Non-pigmented ciliary epithelial cell (primary cell): Measurements from ENCODE around the gene CEP70.
"Not testable (repeated sequence)": the region's sequence is repeated elsewhere in the genome, so short reads cannot be mapped to it uniquely, and the experiment has no call there.

Experiments used
- DNase-seq: peaks from one replicate; pipeline ENCODE4 v3.0.0-alpha.2; 2010; ENCODE audit warnings: low read depth

CEP70 gene

DNA sequence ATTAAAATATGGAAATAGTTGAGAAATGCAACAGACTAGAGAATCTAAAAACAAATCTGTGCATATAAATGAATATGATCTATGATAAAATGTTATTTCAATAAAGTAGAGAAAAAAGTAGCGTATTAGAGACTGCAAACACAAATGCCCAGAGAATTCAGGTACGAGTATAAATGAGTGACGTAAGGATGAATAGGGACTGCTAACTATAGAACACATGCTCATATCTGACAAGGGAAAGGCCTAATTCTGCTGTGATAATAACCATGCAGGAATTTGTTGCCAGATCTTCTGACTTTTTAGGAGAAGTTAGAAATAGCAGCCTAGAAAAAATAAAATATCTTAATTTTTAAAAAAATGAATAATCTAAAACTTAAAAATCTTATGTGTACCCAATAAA, 86.5 kb downstream of the CEP70 start:
- DNase-seq, result no peak

DNA sequence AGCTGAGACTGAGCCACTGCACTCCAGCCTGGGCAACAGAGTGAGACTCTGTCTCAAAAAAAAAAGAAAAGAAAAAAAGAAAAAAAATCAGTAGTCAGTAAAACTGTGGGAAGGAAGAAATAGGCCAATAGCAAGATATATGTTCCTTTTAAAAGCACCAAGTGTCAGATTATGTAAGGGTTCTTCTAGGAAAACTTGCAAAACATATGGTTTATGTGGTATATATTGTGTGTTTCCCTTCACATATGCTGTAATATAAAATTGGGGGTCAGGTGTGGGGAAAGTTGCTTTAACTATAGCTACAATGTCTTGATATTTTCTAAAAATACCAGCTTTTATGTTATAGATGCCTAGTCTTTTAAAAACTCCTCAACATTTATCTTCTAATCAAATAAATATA, 95.1 kb downstream of the CEP70 start:
- DNase-seq, result no peak

DNA sequence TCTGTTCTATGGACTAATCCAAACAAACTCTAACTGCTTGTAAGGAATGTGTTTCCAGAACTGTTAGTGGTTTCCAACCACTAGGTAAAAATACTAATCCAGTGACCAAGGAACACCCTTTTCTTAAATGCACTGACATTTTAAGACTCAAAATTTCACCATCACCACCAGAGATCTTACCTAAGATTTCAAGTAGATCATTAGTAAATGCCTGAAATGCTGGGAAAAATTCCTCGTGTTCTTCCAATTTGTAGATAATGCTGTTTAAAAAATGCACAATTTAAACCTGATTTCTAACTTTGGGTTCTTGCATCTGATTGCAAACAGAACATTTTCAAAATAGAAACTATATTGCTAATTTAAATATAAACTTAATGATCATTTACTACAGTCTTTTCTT, 96.2 kb downstream of the CEP70 start:
- no peak for DNase-seq

DNA sequence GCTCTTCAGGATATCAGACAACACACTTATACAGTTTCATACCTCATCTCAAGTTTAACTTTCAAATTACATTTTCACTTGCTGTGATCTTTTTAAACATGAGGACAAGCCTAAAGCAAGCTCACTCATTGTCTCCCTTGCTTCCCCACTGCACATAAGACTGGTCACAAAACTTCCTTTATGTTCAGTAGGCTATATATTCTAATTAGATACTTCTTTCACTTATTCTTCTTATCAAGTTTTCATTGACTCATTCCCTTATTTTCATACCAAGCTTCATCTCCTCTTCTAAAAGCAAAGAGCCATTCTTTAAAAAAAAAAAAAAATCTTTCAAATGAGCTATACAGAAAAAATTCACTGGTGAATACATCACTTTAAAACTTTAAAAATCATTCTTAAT, 97.0 kb downstream of the CEP70 start:
- DNase-seq, result no peak

DNA sequence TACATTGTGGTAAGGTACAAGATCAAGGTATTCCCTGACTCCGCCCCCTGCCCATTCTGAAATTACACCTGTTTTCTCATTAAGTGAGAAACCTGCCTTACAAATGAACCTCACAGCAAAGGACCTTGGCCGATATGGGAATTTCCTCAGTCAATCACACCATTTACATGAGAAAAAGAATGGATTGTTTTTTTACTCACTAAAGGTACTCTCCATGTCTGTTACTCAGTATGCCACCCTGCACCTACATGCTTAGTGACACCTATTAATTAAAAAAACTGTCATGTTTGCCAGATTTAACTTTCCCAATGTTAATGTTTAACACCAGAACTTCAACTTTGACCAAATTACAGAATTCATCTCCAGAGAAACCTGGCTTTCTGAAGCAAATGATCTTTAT, 97.6 kb downstream of the CEP70 start:
- no peak for DNase-seq

DNA sequence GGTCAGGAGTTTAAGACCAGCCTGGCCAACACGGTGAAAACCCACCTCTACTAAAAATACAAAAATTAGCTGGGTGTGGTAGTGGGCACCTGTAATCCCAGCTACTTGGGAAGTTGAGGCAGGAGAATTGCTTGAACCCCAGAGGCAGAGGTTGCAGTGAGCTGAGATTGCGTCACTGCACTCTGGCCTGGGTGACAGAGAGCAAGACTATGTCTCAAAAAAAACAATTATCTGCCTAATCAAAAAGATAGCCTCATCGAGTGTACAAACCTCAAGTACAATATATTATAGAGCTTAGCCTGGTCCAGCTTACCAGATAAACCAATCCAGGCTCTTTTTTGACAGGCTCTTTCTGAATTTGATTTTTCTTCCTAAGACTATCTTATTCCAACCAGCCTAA, 98.4 kb downstream of the CEP70 start:
- not testable (repeated sequence) for DNase-seq

DNA sequence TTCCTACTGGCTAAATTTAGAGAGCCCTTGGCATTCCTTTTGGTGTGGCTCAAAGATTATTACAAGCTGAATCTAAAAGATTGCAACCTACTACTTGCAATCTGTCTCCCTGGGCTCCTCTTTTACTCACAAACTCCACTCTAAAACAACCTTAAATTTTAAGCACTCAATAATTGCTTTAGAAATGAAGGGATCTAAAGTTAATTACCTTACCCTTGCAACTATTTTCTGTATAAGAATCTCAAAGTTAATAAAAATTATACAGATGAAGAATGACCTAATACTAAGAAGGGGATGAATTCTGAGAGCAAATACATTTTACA, 99.5 kb downstream of the CEP70 start:
- DNase-seq, result no peak

DNA sequence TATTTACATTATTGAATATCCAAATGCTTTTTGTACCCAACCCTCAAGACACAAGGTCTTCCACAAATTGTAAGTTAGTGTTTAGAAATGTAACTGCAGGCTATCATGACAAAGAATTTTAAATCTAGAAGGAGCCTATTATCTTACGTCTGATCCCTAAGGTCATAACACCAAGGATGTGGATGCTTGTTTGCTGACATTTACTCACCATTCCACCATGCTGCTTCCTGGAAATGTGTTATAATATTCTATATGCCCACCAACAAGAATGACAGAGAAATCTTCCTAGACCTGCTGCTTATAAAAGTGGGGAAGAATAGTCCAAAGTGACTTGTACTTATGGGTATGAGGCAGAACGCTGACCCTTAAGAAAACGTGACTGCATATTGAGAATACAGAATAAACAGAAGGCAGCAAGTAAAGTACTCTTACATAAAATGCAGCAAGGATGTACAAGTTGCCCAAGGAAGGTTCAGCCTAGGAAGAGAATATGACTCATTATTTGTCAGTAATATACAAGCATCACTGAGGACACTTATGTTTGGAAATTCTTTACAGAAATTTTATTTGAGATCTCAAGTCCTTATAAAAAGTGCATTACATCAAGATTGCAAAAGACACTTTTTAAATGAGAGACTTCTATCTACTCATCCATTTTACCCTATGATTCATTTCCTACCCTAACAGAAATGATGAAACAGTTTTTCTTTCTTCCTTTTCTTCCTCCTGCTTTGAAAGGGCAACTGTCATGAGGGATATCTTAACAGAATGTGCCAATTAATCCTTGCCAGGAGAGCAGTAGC, 100.1 kb downstream of the CEP70 start:
- DNase-seq, result no peak

DNA sequence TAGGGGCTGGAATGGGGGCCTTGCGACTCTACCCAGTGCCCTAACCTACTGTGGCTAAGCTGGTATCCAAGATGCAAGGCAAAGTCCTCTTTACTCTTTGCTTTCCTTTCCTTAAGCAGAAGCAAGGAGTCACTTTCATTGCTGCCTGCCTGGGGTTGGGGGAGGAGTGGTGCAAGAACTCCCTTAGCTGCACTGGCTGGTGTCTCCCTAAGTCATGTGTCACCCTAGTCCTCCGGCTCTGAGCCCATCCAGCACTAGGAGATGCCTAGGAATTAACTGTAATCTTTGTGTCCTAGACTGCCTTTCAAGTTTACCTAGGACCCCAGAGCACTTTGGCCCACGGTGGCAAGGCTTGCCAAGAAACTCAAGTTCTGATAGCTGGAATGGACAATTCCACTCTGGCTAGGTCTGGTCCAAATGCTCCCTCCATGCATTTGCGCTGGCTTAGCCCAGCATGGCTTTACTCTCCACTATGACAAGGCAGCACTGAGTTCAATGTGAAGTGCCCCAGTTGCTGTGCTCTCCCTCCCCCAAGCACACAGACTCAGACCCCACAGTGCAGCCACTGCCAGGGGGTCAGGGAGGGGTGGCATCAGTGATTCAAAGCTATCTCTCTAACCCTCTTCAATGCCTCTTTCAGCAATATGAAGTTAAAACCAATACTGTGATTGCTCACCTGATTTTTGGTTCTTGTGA, 100.9 kb downstream of the CEP70 start:
- no peak for DNase-seq

DNA sequence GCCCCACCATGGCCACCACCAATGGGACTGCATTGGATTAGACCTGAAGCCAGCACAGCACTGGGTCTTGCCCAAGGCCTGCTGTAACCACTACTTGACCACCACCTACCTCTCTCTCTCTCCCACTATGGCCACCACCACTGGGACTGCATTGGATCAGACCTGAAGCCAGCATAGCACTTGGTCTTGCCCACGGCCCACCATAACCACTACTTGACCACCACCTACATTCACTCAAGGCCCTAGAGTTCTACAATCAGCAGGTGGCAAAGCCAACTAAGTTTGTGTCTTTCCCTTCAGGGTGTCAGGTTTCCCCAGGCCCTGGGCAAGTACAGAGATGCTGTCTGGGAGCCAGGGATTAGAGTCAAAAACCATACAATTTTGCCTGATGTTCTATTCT, 102.1 kb downstream of the CEP70 start:
- no peak for DNase-seq

DNA sequence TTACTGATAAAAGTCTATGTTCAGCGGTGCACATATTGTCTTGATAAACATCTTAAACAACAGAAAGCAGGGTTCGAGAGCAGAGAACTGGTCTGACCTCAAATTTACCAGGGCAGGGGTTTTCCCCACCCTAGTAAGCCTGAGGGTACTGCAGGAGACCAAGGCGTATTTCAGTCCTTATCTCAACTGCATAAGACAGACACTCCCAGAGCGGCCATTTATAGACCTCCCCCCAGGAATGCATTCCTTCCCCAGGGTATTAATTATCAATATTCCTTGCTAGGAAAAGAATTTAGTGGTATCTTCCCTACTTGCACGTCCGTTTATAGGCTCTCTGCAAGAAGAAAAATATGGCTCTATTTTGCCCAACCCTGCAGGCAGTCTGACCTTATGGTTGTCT, 107.5 kb downstream of the CEP70 start:
- not testable (repeated sequence) for DNase-seq

DNA sequence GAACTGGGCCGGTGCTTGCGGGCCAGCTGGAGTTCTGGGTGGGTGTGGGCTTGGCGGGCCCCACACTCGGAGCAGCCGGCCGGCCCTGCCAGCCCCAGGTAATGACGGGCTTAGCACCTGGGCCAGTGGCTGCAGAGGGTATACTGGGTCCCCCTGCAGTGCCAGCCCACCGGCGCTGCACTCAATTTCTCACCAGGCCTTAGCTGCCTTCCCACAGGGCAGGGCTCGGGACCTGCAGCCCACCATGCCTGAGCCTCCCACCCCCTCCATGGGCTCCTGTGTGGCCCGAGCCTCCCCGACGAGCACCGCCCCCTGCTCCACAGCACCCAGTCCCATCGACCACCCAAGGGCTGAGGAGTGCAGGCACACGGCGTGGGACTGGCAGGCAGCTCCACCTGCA, 109.4 kb downstream of the CEP70 start:
- DNase-seq, result not testable (repeated sequence)

DNA sequence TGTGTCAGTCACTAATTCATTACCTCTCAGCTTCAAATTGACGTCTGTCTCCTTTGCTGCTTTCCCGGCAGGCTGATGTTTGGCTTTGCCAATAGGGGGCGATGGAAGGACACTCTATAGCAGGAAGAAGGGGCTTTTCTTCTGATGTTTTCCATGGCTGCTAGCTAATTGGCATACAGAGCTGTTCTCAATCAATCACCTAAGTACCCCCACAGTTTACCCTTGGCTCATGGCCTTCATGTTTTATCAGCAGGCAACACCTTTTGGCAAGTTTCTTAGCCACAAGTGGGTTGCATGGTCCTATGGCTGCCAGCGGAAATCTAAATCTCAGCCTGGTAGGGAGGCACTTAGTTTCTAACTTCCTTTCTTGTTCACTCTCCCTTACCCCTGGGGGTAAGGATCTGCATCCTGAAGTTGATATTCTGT, 114.6 kb downstream of the CEP70 start:
- no peak for DNase-seq

DNA sequence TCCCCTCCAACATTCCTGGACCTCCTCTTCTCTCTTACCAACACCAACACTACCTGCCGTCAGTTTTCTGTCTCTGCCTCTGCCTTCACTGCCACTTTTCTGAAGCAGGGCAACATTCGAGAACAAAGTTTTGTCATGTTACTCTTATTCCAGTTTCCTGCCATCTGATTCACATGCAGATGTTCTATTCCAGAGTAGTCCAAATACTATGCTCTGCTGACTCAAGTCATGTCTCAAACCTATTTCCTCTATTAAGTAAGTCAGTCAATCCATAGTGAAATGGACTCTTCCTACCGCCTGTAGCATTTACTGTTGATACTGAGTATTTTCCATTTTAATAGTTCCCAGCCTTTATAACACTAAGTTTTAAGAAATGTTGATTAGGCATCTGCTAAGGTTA, 116.3 kb downstream of the CEP70 start:
- DNase-seq, result no peak

DNA sequence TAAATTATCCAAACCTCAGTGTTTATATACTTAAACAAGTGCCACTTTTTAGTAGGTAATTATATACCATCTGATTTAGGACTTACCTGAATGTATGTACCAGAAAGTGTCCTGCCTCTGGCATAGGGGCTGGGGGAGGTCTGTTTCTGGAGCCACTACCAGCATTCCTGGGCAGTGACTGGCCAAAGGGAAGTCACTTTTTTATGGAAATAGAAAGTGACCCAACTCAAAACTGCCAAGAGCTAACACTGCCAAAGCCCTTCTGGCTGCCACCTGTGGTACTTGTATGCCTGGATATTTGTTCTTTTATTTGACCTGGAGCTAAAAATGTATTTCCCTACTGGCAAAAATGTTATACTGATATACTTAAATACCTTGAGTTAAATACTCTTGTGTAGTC, 116.9 kb downstream of the CEP70 start:
- DNase-seq, result no peak

DNA sequence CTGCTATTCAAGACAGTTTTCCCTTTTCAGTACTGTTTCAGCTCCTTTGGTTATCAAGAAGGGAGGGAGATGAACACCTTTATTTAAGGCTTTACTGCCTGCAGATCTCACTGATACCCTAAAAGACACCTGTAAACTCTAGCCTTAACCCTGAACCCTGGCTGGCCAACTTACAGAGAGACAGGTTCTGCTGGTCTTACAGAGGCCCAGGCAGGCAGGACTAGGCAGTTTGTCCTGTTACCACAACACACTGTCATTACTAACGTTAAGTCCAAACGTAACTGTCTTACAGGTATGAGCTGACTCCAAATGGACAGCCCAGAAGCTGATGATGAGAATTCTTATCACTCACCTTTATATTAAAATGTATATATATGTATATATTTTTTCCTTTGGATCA, 117.5 kb downstream of the CEP70 start:
- no peak for DNase-seq

DNA sequence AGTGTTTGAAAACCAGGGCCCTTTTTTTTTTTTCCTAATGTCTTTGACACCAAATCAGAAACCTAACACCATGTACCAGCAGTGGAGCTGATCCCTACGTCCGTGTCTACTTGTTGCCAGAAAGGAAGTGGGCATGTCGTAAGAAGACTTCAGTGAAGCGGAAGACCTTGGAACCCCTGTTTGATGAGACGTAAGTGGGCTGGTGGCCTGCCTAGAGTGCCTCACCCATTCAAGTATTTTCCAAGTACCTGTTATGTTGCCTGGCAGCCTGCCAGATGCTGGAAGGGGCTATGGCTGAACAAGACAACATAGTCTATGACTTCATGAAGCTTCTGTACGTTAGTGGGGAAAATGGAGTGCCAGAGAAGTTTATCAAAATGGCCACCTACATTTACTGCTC, 119.9 kb downstream of the CEP70 start:
- no peak for DNase-seq

DNA sequence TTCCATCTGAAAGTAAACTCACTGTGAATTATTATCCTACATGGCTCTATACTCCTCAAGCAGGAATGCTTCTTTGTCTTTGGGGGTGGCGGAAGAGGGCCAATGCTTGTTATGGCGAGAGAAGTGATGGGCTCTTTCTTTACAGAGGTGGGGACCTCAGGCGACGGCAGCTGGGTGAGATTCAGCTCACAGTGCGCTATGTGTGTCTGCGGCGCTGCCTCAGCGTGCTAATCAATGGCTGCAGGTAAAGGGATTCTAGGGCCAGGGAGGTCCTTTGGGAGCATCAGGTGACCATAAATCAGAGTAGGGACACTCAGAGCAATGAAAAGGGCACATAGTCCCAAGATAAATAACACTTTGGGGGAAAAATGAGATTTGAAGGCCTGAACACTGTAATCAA, 120.7 kb downstream of the CEP70 start:
- DNase-seq, result no peak

DNA sequence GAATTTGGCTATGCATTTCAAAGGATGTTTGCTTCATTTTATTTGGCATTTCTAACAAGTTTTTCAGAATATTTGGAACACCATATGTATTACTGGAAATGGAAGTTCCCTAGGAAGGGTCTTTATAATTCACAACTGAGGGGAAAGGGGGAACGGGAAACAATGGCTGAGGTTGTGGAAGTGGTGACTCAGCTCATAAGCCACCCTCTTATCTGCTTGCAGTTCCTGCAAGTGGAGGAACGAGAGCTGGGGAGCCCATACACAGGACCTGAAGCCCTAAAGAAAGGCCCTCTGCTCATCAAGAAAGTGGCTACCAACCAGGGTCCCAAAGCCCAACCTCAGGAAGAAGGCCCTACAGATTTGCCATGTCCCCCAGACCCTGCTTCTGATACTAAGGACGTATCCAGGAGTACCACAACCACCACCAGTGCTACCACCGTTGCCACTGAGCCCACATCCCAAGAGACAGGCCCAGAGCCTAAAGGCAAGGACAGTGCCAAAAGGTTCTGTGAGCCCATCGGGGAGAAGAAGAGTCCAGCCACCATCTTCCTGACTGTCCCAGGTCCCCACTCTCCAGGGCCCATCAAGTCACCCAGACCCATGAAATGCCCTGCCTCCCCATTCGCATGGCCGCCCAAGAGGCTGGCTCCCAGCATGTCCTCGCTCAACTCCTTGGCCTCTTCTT, 121.8 kb downstream of the CEP70 start:
- no peak for DNase-seq

DNA sequence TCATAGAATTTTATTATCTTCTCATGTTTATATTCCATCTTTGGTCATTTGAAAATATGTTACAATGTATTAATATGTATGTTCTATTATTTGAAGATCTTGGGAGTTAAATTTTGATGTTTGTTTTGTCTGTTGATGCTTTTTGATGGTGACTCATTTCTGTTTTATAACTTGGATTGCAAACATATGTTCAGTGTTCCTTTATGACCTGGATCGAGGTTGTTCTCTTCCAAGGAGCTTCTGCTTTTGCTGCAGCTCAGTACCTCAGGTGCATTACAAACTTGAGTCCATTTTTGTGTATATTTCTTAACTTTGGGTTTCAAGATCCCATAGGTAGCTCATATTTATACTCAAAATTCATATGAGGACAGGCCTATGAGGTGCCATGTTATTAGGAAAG, 122.6 kb downstream of the CEP70 start:
- no peak for DNase-seq

DNA sequence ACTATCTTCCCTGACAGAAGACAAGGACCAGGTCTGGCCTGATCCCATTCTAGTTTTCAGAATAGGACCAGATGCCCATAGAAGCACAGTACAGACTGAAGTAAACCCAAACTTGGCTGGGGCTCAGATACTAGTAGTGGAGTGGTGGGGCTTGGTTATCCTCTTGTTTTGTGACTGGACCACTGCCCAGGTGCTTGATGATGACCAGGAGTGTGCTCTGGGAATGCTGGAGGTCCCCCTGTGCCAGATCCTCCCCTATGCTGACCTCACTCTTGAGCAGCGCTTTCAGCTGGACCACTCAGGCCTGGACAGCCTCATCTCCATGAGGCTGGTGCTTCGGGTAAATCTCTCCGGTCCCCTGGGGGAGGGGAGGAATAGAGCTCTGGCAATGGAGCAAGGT, 123.4 kb downstream of the CEP70 start:
- no peak for DNase-seq

DNA sequence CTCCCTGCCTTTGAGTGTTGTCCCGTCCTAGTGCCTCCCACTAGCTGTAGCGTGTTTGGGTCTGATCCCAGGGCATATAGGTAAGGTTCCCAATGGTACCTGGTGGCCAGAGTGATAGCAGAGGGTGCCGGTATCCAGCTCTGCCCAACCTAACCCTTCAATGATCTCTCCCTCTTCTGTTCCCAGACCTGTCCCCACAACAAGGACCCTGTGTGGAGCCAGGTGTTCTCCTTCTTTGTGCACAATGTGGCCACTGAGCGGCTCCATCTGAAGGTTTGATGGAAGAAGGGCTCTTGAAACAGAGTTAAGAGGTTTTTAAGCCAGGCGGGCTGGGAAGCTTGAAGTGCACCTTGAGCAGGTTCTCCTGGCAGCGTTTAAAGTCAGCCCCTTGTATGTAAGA, 124.2 kb downstream of the CEP70 start:
- no peak for DNase-seq

DNA sequence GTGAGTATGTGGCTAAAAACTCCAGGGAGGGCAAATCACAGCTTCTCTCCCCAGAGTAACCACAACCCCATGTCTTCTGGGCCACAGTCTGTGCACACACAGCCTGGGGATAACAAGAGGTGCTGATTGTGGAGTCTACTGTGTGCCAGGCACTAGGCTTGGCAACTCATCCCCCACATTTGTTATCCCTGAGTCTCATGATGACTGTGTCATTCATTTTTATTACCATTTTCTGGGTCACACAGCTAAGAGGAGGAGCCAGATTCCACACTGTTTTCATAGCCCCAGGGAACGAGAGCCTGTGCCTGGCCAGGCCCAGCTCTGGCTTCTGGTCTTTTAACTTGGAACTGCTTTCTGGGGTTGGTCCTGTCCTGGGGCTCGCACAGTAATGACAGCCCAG, 125.2 kb downstream of the CEP70 start:
- DNase-seq, result no peak
